ENCODE data around the gene CABP7.

DNA sequence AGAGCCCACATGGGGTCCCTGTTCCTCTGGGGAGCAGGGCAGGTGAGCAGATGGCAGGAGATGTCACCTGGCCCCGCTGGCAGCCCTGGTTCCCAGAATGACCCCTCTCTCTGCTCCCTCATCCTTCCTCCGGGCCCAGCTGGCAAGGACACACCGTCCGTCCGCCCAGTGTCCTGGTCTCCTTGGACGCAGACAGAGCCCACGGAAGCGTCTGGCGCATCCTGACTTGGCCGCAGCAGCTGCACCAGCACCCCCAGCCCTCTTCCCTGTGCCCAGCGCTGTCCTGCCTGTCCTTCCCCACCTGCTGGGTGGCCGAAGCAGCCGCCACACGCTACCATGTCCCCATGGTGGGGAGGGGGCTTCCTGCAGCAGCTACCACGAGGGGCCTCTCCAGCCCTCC, 9.6 kb upstream of the CABP7 start:
- TF ChIP-seq POLR2A (IDR thresholded peaks at IDR 0.05; ENCODE audit: low read depth, low read length) (no peak), TAF1 (IDR thresholded peaks at IDR 0.05; ENCODE audit: borderline replicate concordance, low read depth, low read length) (no peak)

Data from GM12892 (cell line).